GM12801 (cell line): ENCODE measurements around the gene DNMBP.

Source experiments
- CTCF ChIP-seq: IDR thresholded peaks from one replicate; pipeline ENCODE4 v1.5.1; 2011; ENCODE audit warnings: control low read depth; ENCODE audit not compliant: insufficient read length; ENCODE audit errors: extremely low read depth

DNMBP gene

DNA sequence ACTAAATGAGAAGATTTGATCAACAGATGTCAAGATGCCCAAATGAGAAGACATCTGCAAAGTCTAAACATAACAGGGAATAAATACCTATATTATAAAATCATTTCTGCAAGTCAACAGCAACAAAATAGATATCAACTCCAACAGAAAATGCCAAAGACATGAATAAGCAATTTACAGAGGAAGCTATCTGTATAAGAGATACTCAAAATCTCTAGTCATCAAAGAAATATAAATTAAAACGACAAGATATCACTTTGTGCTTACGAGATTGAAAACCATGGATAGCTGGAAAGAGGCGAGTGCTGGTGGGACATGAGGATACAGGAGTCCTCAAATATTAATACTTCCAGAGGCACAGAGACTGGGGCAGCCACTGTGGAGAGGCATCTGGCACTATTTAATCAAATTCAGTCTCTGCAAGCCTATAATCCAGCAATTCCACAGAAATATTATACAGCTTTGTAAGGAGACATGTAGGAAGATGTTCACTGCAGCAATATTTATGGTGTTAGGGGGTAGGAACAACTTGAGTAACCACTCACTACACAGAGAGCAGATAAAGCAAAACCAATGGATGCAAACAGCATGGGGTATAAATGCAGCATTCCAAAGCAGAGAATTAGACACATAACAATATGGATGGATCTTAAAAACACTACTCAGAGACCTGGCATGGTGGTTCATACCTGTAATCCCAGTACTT is 4.8 kb downstream of the DNMBP start:
- TF ChIP-seq CTCF: no peak

GRCh38 chr10:100000109-100000644 is 9.6 kb downstream of the DNMBP start:
- TF ChIP-seq CTCF: no peak

DNA sequence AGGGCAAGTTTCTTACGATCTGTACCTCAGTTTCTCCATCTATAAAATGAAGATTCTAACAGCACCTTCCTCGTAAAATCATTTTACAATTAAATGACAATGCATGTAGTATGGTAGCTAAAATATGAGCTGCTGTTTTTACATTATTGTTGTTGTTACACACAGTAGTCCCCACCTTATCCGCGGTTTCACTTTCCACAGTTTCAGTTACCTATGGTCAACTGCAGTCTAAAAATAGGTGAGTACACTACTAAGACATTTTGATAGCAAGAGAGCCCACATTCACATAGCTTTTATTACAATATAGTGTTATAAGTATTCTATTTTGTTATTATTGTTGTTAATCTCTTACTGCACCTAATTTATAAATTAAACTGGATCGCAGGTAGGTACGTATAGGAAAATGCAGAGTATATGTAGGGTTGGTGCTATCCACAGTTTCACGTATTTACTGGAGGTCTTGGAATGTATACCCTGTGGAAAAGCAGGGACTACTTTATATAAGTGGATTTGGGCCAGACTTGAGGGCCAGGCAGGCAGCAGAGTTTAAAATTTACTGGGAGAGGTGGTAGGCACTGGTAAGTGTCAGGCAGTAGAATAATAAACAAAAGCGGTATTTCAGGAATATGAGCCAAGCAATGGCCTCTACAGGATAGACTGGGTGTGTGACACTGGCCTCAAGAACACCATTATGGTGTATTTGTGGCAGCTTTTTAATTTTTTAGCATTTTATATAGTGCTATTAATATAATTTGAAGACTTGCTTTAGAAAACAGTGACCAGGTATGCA is 10.2 kb downstream of the DNMBP start:
- TF ChIP-seq CTCF: no peak

GRCh38 chr10:99998889-99999288 is 10.9 kb downstream of the DNMBP start:
- no peak for TF ChIP-seq CTCF

DNA sequence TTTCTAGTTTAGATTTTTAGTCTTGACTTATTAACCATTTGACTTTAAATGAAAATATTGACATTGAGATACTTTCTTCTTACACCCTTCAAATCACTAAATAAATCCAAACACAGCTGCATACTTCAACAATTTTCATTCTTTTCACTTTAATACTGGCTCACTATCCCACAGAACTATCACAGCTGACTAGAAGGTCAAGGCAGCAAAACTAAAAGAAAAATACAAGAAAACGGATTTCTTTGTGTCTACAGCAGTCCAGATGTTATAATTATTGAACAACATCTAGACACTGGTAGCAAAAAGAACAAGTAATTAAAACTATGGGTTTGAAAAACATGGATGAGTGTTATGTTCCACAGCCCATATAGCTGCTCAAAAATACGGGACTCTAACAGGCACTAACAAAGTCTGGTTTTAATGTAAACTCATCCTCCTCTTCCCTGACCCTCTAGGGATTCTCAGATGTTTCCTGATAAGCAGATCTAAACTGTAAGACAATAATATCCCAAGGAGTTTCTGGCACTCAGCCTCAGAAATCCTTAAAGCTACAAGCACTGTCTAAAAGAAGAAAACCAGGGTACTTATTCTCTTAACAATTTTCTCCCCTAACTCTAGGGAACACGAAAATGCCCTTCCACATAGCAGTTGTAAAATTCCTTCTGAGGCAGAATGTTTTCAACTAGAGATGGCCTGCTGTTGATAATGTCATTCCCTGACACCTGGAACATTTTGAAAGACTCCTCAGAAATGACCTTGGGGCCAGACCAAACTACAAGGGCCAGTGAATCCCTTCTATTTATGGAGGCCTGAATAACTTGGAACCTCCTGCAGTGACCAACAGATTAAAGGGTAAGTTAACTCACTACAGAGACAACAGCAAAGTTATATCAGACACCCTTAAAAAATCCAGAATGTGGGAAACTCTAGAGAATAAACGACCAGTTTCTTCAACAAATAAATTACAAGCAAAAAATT is 12.8 kb downstream of the DNMBP start:
- TF ChIP-seq CTCF: no peak

DNA sequence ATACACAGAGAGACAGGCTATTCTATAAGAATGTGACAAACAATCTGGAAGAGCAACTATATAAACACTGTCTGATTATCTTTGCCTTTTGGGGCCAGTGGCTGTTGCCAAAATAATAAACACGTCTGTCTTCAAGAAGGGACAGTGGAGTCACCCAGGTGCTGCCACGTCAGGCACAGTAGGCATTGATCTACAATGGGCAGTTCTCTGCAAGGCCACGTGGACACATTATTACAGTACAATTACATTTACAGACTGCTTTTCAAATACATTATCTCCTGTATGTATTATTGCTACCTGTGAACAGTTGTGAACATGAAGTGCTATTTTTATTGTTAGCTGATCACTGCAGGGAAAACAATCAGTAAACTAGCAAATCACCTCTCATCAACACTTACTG is 14.0 kb downstream of the DNMBP start:
- no peak for TF ChIP-seq CTCF
